ENCODE data around the gene PRIMA1. TPM values are rescaled to one million over a fixed set of nuclear protein-coding genes. Genes with fewer than 3 reads are reported as not detected.

Gene PRIMA1
- total and polyA plus RNA-seq, 10 of the 15 experiments (the other 5 are each of a cell fraction or from before 2014, with no cell fraction given): not detected

DNA sequence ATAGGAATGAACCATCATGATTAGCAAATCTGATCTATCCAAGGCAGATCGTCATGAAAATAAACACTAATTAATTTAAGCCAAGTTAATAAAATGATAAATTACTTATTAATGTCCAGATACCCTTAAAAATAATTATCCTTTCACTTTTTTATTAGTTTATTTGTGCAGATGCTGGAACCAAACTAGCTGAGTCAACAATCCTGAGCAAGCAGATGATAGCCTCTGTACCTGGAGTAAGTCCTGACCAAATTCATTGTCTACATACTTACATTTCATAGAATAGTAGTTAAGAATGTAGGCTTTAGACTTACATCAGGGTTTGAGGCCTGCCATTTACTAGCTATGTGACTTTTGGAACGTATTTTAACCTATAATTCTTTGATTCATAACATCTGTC is 105.8 kb downstream of the PRIMA1 start (continued):
- TF ChIP-seq KLF5 (IDR thresholded peaks at IDR 0.05; ENCODE audit: partially characterized antibody) (no peak), RUNX3 (IDR thresholded peaks at IDR 0.05; ENCODE audit: low read length) (no peak), BMI1 (IDR thresholded peaks at IDR 0.05; ENCODE audit: borderline replicate concordance) (no peak), TAF1 (IDR thresholded peaks at IDR 0.05; ENCODE audit: borderline replicate concordance, low read depth, low read length) (no peak)
- TF ChIP-seq, protein P1, sequence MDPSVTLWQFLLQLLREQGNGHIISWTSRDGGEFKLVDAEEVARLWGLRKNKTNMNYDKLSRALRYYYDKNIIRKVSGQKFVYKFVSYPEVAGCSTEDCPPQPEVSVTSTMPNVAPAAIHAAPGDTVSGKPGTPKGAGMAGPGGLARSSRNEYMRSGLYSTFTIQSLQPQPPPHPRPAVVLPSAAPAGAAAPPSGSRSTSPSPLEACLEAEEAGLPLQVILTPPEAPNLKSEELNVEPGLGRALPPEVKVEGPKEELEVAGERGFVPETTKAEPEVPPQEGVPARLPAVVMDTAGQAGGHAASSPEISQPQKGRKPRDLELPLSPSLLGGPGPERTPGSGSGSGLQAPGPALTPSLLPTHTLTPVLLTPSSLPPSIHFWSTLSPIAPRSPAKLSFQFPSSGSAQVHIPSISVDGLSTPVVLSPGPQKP (IDR thresholded peaks at IDR 0.05; ENCODE audit: low read depth, low read length): no peak
- TF ChIP-seq, protein P2, sequence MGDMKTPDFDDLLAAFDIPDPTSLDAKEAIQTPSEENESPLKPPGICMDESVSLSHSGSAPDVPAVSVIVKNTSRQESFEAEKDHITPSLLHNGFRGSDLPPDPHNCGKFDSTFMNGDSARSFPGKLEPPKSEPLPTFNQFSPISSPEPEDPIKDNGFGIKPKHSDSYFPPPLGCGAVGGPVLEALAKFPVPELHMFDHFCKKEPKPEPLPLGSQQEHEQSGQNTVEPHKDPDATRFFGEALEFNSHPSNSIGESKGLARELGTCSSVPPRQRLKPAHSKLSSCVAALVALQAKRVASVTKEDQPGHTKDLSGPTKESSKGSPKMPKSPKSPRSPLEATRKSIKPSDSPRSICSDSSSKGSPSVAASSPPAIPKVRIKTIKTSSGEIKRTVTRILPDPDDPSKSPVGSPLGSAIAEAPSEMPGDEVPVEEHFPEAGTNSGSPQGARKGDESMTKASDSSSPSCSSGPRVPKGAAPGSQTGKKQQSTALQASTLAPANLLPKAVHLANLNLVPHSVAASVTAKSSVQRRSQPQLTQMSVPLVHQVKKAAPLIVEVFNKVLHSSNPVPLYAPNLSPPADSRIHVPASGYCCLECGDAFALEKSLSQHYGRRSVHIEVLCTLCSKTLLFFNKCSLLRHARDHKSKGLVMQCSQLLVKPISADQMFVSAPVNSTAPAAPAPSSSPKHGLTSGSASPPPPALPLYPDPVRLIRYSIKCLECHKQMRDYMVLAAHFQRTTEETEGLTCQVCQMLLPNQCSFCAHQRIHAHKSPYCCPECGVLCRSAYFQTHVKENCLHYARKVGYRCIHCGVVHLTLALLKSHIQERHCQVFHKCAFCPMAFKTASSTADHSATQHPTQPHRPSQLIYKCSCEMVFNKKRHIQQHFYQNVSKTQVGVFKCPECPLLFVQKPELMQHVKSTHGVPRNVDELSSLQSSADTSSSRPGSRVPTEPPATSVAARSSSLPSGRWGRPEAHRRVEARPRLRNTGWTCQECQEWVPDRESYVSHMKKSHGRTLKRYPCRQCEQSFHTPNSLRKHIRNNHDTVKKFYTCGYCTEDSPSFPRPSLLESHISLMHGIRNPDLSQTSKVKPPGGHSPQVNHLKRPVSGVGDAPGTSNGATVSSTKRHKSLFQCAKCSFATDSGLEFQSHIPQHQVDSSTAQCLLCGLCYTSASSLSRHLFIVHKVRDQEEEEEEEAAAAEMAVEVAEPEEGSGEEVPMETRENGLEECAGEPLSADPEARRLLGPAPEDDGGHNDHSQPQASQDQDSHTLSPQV (IDR thresholded peaks at IDR 0.05): no peak

DNA sequence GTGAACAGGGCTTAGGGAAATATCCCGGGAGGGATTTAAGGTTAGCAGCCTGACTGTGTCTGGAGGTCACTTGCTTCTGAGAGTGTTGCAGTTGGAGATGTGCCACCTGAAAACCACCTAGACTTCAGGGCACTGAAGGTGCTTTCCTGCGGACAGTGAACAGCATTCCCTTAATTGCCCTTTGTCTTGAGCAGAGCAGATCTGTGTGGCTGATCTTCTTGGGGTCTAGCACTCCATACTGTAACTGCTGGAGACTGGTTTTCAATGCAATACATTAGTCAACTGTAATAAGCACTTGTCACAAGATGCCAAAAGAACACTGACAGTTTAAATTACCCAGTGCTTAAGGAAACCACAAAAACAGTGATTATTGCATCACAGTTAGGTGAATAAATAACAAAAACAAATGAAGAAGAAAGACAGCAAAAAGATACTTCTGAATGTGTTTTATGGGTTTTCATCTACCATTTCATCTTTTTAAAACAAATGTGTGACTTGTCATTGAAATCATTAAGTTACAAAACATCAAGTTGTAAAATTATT is 111.8 kb downstream of the PRIMA1 start:
- Histone ChIP-seq H3K9me3 (replicated peaks; ENCODE audit: control insufficient read depth, insufficient read depth, low read length) (no peaks in the 10 kb centered on the region), H3K36me3 (ENCODE audit: control insufficient read depth in 2 of 2, insufficient read depth in 2 of 2, low read length in 1 of 2) (no peaks in the 10 kb centered on the region), H3K4me1 (ENCODE audit: control insufficient read depth, insufficient read depth, low read length) (no peaks in the 10 kb centered on the region), H4K20me1 (ENCODE audit: control insufficient read depth, insufficient read depth) (no peaks in the 10 kb centered on the region), H2AFZ (ENCODE audit: control insufficient read depth, low read depth, low read length) (no peak overlapping the region), H3K27ac (ENCODE audit: control insufficient read depth, insufficient read depth) (no peak overlapping the region), H3K79me2 (ENCODE audit: control insufficient read depth, insufficient read depth, low read length) (no peaks in the 10 kb centered on the region), H3K27me3 (replicated peaks in 1 of 2; ENCODE audit: control insufficient read depth in 2 of 2, insufficient read depth in 2 of 2, low read length in 1 of 2) (no peaks in the 10 kb centered on the region; a peak in 2 of 4 replicates), H3K4me2 (ENCODE audit: control insufficient read depth, insufficient read depth) (no peak overlapping the region), H3K4me3 (no peak overlapping the region), H3K9ac (ENCODE audit: control insufficient read depth, insufficient read depth, low read length) (no peak overlapping the region)
- ChIA-PET SMC1A (ENCODE audit: uncharacterized antibody, unreplicated experiment) (no interaction called here), RAD21 (ENCODE audit: unreplicated experiment) (no interaction called here), POLR2A (no interaction called here), CTCF (no interaction called here)
- 20% methylated on average over 2 of the region's 2 CpGs for WGBS (ENCODE audit: insufficient coverage, insufficient replicate concordance, low lambda C conversion rate, missing lambda C conversion rate)
- intact Hi-C loops (cut with micrococcal nuclease; ENCODE audit: unreplicated experiment): no loop called here
- no TSS peak for BruUV-seq (replicated peaks)
- in situ Hi-C loops (cut with MboI): no loop called here
- FAIRE-seq (no peak), DNase-seq (ENCODE audit: low read depth, low spot score) (no peak), ATAC-seq (no peak)
- no peak for TF ChIP-seq SREBF1 (IDR thresholded peaks at IDR 0.05; ENCODE audit: low read length)
- no peak for TF ChIP-seq IRF4 (IDR thresholded peaks at IDR 0.05; ENCODE audit: low read depth, low read length)
- no peak for TF ChIP-seq KAT2A (conservative IDR thresholded peaks at IDR 0.05; ENCODE audit: control insufficient read depth, low read depth, low read length)
- TF ChIP-seq, protein P1 (IDR thresholded peaks at IDR 0.05; ENCODE audit: low read depth, low read length): no peak
- TF ChIP-seq, protein P3, sequence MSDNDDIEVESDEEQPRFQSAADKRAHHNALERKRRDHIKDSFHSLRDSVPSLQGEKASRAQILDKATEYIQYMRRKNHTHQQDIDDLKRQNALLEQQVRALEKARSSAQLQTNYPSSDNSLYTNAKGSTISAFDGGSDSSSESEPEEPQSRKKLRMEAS (IDR thresholded peaks at IDR 0.05; ENCODE audit: low read depth, low read length): no peak
- TF ChIP-seq STAT3 (IDR thresholded peaks at IDR 0.05; ENCODE audit: low read depth, low read length): no peak
- TF ChIP-seq RFX5 (IDR thresholded peaks at IDR 0.05; ENCODE audit: low read depth, low read length): no peak
- TF ChIP-seq ZNF207 (IDR thresholded peaks at IDR 0.05; ENCODE audit: borderline replicate concordance): no peak
- no peak for TF ChIP-seq WRNIP1 (IDR thresholded peaks at IDR 0.05; ENCODE audit: borderline replicate concordance, low read depth, low read length)
- no peak for TF ChIP-seq RAD21 (IDR thresholded peaks at IDR 0.05; ENCODE audit: insufficient read depth, low read depth, low read length)
- no peak for TF ChIP-seq NFIC (IDR thresholded peaks at IDR 0.05; ENCODE audit: low read depth, low read length)
- TF ChIP-seq MTA2 (IDR thresholded peaks at IDR 0.05; ENCODE audit: low read depth): no peak

All from GM12878 (cell line).